ENCODE data around the gene ANGEL2.

DNA sequence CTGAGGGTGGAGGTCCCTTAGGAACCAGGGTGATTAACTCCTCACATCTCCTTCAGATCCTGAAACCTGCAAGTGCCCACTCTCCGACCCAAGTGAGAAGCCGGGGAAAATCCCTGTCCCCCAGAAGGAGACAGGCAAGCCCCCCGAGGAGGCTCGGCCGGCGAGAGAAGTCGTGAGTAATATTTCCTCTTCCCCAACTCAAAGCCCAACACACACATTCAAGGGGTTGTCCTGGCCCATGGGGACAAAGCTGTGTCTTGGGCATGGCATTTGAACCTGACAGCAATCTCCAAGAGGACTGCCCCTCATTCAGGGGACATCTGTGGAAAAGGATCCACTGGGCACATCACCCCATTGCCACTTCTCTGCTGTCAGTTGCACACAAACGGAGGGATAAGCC is 41.8 kb downstream of the ANGEL2 start:
- no peak for TF ChIP-seq POLR2A (IDR thresholded peaks at IDR 0.05)
- no peak for TF ChIP-seq CTCF (IDR thresholded peaks at IDR 0.05)
- TF ChIP-seq POLR2AphosphoS5 (IDR thresholded peaks at IDR 0.05; ENCODE audit: insufficient read depth in 1 of 2, low read depth in 1 of 2): no peak
